GM19438 (cell line): ENCODE results near the gene HTRA3.

Experiments used
- ATAC-seq: cut with Tn5 transposase; IDR thresholded peaks from one replicate; pipeline ENCODE4 v1.9.1; 2021; ENCODE audit warnings: low read depth; ENCODE audit not compliant: unreplicated experiment

Gene HTRA3

DNA sequence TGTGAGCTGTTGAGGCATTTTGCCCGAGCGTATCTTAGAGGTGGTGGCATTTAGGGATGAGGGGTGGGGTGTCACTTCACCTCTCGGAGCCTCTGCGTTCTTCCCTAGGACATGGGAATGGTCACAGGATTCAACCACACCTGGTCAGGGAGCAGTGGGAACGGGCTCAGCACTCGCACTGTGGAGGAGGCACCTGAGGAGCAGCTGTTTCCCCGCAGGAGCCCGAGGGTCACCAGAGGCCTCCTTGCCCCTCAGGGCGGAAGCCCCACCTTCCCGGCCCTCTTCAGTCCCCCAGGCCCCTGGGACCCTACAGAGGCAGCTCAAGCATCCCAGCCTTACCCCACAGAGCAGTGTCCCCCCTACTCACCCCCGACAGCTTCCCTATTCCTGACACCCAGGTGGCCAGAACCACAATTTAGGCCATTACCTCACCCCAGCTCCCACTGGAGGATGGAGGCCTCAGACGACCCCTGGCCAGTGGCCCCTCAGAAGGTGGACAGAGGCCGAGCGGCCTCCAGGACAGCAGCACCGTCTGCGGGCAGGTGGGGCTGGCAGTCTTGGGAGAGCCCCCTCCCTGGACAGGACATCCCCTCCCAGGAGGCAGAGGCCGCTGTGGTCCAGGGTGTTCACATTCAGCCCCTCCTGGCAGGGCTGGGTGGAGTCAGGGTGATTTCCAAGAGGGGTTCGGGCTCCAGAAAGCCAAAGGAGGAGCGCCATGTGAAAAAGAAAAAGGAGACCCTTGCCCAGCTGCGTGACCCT lies 4.2 kb upstream of the HTRA3 start:
- no peak for ATAC-seq

DNA sequence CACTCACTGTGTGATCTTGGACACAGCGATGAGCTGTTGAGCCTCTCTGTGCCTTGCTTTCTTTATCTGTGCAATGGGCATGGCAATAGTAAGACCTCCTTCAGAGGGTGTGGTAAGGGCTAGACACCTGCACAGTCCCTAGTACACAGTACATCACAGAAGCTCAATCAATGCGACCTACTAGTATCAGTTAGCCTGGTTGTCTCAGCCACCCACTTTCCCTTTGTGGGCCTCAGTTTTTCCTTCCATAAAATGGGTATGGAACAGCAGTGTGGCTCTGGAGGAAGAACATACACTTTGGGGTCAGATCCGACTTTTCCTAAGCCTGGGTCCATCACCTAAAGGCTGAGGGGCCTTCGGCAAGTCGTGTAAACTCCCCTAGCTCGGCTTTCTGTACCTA lies 3.5 kb upstream of the HTRA3 start:
- ATAC-seq = no peak

DNA sequence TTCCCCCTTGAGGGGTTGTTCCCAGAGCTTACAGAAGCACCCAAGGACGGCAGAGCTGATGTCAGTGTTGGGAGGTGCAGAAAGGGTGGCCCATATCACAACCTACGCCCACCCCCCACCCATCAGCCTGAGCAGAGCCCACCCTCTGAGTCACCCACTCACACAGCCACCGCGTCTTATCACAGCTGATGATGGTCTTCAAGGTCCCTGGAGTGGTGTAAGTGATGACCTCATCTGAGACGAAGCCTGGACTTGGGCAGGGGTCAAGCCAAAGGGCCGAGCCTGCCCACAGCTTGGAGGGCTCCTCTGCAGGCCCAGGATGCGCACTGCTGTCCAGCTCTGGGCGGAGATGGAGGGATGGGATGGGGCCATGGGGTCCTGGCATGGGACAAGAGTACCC lies 3.0 kb upstream of the HTRA3 start:
- ATAC-seq = no peak

DNA sequence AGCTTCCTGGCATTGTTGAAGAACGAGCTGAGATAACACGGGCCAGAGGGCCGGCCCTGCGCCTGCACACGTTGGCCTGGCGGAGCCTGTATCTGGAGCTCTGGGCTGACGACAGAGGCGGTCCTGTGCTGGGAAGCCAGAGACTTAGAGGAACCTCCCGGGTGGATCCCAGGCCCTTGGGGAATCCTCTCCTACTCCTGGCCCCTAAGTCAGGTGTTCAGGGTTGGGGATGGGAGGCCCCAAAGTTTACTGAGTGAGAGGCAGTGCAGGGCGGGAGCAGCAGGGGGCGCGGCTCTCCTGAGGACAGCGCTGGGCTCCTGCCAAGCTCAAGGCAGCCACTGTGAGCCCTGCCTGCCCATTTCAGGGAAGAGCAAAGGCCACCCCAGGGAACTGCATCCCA lies 2.5 kb upstream of the HTRA3 start:
- ATAC-seq = no peak

DNA sequence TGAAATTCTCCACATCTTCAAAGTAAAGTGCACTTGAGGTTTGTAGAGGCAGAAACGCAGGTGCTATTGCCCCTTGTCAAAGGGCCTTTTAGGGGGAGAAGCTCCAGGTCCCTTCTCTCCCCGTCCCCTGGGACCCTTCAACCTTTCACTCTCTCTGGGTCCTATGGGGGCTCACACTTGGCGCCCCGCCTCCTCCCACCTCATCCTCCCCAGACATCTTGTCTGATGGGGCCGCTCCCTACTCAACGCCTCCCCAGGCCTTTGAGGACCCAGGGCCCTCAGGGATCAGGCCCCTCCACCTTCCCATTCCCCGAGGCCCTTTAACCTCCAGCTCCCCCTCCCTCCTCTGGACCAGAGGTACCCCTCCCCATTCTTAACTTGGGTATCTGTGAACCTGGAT lies 1.3 kb upstream of the HTRA3 start:
- ATAC-seq = no peak

DNA sequence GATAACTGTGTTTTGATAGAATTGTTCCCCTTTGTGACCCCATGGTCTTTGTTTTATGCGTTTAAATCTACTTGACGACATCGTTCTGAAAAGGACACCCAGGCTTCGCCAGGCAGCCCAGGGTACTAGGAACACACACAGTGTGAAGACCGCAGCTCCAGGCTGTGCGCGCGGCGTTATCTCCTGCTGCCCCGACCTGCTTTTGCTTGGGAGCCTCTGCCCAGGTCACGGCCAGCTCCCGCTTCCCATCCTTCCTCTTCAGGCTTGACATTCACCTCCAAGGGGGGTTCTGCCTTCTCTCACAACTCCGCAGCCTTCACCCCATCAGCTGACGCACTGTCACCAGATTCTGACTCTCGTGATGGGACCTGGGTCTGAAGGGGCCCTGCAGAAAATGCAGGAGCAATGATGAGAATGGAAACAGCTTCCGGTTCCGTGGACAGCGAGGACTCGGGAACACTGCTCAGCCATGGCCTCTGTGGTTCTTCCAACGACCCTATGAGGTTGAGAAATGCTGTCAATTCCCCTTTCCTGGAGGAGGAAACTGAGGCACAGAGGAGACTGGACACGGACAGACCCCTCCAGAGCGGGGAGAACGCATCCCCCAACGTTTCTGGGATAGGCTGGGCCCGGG lies 536 bp upstream of the HTRA3 start:
- no peak for ATAC-seq

DNA sequence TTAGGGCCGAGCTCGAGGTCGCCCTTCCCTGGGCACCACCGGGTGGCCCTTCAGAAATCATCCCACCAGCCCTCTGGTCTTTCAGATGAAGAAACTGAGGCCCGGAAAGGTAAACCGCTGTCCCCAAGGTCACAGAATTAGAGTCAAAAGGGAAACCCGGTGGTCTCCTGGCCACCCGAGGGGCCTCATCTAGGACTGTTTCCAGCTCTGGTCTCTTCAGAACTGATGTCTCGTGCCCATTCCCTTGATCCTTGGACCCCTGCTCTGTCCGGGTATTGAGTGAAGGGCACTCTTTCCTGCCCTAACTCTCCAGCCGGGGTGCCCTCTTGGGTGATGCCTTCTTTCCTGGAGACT lies 841 bp downstream of the HTRA3 start:
- ATAC-seq = no peak

DNA sequence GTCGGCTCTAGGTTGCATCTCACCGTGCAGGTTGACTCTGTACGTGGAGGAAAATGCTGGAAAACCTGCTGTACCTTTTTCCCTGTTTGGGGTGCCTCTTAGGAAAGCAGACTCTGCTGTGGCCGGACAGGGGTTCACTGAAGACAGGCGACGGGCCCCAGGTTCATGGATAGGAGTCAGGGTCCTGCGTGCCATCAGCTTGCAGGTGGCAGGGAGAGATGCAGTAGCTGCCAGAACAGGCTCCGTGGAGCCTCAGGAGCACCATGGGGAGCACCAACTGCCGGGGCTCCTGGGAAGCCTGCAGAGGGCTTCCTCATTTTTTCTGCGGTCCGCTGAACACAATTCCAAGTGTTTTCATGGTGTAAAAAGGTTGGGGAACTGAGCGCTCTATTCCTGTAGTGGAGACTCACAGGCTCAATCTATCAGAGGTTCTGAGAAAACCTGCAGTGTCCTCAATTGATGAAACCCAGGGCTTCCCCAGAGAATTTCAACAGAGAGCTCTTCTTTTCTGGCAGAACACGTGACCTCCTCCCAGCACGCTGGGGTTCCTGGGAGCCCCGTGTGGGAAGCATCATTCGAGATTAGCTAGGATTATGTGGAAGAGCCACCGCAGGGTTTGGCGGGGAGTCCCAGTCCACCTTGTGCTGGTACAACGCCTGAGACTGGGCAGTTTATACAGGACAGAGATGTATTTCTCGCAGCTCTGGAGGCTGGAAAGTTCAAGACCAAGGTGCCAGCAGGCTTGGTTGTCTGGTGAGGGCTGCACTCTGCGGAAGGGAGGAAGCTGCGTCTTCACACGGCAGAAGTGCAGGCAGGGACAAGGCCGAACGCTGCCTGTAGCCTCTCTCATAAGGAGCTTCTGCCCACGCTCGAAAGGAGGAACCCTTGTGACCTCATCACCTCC lies 1.6 kb downstream of the HTRA3 start:
- no peak for ATAC-seq

DNA sequence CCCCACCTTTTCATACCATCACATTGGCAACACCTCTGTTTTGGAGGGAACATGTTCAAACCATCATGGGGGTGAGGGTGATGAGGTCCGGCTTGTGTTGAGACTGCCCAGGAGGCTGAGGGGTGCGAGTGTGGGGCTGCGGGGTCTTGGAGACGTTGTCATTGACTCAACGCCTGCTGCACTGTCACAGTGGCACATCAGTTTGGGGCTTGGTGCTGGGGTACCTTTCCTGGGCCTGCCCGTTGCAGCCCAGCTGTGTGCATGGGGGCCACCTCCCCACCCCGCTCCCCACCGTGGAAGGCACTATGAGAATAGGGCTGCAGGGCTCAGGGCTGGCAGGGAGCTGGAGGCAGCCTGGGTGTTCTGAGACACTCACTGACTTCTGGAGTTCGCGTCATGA lies 2.3 kb downstream of the HTRA3 start:
- no peak for ATAC-seq

DNA sequence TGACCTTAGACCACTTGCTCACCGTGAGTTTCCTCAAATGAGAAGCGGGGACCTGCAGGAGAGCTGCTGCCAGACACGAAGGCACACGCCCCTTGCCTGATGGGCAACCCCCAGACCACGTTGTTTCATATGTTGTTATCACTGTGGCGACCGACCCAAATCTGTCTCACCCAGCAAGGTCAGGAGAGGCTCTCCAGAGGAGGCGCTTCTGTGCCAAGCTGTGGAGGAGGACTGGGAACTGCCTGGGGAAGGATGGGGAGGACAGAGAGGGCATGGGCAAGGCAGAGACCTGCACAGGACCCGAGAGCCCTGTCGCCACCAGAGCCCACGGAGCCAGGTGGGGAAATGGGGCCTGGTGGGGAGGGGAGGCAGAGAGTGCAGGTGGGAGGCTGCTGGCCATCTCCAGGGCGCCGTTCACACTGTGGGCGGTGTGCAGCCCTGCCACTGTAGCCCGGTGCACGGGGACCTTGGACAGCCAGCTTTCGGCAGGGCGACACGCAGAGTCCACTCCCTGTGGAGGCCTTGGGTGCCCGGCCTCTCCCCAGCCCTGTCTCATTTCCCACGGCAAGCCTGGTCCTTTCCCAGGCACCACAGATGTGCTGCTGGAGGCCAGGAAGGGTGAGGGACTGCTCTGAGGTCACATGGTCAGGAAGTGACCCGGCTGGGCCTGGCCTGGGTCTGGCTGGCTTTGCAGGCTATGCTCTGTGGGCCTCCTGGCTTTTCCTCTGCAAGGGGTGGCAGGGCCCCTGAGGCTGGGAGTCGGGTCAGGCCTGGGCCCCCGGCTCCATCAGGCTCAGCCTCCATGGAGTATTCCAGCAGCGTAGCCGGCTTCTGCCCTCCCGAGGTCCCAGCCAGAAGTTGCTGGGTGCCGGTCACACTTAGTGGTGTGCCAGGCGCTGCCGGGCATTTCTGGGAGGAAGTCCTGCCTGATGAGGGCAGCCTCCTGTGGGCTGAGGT lies 3.2 kb downstream of the HTRA3 start:
- ATAC-seq = no peak

DNA sequence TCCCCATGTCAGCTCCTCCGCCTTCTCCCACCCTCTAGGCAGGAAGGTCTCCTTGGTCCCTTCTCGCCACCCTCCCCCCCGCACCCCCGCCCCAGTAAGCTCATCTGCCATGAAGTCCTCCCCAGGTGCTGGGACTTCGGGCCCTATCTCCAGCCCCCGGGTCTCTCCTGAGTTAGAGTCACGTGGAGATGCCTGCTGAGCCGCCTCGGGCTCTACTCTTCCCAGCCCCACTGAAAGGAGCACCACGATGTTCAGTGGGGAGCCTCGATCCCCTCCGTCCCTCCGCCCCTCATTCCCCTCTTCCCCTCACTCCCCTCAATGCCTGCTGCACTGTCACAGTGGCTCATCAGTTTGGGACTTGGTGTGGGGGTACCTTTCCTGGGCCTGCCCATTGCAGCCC lies 3.9 kb downstream of the HTRA3 start:
- ATAC-seq = no peak

DNA sequence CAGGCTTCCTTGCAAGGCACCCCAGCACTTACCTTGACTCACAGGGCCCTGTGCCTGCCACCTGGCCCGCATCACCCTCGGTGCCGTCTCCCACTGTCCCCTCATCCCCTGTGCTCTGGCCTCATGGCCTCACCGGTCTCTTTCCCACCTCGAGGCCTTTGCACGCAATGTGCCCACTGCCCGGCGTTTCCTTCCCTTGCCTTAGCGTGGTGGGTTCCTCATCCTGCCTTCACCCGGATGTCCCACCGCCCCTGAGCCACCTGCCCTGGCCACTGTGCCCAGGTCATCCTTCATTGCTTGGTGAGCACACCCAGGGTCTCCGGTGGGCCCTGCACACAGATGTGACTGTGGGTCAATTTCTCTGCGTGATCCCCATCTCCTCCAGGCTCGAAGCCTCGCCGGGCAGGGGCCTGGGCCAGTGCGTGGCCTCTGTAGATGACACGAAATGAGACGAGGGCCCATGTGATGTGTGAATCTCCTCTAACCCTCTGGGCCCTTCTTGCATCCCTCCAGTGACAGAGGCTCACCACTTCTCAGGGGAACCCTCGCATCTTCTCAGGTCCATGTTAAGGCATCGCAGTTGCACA lies 4.6 kb downstream of the HTRA3 start:
- ATAC-seq = no peak

DNA sequence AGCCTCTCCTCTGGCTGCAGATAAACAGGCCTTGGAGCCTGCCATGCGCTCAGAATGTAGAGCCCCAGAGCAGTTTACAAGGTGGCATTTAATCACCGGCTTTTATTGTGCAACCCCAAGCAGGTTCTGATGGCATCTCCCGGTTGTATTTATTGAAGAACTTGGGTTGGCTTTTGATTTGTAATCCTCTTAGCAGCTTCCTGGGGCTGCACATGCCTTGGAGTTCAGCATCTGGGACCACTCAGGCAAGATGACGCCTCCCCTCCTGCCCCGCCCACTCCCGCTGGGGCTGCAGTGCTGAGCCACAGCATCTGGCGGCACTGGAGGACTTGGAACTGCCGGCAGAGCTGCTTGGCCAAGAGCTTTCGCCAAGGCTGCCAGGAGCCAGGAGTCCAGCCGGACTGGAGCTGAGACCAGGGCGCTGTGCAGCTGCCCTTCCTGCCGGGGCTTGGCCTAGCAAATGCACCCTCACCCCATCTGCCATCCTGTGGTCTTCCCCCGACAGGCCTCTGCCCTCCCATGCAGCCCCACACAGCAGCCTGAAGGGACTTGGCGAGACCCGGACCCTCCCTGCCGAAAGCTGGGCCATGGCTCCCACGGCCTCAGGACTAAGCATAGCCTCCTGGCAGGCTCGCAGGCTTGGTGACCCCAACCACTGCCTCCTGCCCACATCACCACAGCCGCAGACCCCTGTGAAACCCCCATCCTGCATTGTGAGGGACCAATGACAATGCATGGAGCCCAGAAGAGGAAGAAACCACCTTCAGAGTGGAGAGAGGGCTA lies 5.4 kb downstream of the HTRA3 start:
- no peak for ATAC-seq

DNA sequence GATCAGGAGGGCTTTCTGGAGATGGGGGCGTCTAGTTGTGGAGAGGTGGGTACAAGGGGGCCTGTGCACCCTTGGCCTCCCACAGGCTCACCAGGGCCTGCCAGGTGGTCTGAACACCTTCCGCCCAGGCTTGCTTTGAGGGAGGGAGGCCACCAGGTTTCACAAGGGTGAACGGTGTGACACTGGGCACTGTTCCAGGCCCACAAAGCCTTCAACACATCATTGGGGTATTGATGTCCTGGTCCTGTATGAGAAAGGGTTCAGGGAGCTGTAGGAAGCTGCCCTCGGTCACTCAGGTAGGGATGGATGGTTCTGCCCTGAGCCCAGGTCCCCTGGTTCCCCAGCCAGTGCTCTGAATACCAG lies 6.0 kb downstream of the HTRA3 start:
- no peak for ATAC-seq

DNA sequence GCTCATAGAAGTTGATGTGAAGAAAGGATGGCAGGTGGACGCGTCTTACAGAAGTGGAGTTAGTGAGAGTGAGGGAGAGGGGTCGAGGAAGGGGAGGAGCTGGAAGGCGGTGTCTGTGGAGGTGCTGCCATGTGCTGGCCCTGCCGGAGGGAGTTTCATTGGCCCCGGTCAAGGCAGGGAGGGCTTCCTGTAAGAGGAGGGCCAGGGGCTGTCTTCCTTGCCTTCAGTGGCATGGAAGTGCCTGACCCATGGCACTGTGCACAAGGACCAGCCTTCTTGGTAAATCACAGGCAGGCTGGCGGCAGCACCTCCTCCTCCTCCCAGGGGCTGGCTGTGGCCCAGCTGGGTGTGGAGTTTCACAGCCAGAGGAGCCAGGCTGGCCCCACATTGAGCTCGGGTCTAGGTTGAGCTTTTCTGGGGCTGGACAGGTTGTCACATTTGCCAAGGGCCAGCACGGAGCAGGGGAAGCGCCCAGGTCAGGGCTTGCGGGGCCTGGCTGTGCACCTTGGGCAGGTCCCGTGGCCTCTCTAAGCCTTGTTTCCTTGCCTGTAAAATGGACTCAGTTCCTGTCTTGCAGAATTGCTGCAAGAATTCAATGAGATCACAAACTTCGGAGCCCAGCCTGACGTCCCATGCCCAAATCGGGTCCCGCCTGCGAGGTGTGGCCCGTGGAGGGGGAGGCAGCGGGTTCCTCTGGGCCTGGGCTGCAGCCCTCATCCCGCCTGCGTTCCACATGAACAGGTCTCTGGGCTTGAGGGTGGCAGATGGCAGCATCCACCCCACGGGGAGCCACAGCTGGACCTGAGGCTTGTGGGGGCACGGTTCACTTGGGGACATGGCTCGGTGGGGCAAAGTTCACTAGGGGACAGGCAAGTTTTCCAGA lies 7.0 kb downstream of the HTRA3 start:
- no peak for ATAC-seq

DNA sequence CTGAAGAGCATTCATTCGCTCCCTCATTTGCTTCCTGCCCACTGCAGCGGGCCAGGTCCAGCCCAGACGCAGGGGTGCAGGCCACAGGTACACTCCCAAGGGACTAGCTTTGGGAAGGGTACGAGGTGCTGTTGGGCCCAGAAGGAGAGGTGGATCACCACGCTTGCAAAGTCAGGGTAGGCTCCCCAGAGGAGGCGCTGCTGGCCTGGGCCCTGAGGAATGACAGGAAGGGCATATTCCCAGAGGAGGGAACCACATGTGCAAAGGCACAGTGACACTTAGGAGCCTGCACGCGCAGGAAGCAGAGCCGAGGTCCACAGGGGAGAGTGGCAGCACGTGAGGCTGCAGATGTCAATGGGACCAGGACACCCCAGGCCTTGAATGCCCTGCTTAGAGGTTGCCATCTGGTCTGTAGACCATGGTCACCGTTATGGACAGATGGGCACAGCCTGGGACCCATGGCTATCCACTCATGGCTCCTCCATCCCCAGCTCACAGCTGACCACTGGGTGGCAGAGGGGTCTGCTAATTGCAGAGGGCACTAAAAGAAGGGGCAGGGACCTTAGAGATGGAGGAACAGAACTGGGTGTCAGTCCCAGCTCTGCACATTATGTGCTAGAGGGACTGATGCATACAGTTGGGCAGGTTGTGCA lies 7.9 kb downstream of the HTRA3 start:
- ATAC-seq = no peak

DNA sequence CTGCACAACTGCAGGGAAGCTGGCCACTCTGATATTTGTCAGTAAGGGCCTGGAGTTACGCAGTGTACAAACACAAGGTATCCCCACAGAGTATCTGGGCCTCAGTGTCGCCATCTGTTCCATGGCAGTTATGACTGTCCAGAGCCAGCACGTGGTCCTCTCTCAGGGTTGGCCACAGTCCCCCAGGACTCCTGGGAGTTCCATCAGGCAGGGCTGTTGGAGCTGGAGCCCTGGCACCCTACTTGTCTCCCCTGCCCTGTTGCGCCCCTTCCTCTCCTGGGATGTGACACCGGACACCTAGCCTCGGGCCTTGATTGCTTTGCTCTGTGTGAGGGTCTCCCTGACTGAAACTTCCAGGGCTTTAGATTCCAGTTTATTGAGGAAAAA lies 8.4 kb downstream of the HTRA3 start:
- ATAC-seq = no peak
